Measurements from ENCODE around the gene FAM169A. TPM values are rescaled to one million over a fixed set of nuclear protein-coding genes. Genes with fewer than 3 reads are reported as not detected.

The FAM169A gene
- total RNA-seq (2022; extraction: Qiagen RNA extraction; ENCODE audit: low read depth) = 2.7 to 7.1 TPM (median 6.6 TPM) in 5 replicates

GRCh38 chr5:74865804-74866595 lies at the start of gene FAM169A:
Gene FAM169A, minus strand, starts transcription at chr5:74866387. Its CDS starts 24,711 bp downstream, at chr5:74841676.

DNA sequence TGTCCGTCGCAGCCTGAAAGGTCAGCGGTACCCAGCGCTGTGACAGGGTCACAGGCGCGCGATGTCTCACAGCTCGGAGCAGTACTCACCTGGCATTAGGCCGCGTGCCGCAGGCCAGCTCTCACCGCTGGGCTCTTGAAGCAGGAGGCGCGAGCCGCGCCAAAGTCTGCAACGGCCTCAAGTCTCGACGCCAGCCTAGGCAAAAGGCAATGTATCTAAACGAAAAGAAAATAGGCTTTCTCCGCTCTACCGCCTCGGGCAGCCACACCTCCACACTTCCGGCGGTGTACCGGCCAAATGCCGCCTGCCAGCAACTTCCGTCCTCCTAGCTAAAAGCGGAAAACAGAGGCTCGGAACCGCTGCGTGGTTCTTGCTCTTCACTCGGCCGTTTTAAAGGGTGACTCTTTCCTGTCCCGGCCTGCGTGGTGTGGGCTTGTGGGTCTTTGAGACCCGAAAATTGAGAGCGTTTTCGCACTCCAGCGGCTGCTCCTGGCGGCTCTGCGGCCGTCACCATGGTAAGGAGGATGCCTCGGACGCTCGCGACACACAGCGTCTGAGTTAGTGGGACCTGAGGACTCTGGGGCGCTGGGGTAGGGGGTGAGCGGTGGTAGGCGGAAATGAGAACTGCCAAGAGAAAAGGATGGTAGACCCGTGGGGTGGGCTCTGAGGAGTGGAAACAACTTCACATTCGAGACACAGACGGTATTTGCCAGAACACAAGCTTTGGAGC lies 99.2 kb downstream of the FAM169A start, which contains the start of the genes GFM2 and NSA2:
TSS of gene GFM2 (minus strand) at position 269 of the 730 bp plus-strand sequence. CDS start 3,375 bp downstream, outside the sequence.
TSS of gene NSA2 (plus strand) at position 401 of the 730 bp plus-strand sequence. CDS start at position 513, 112 bp downstream.

Other genes with a start within 250 kb of the FAM169A start
- 10.8 to 12.1 TPM (median 11.2 TPM) in 5 replicates for gene ENC1, start 225.7 kb downstream of the FAM169A start, total RNA-seq (2022; extraction: Qiagen RNA extraction; ENCODE audit: low read depth)
- 114 to 130 TPM (median 117 TPM) in 5 replicates for gene HEXB, start 181.2 kb downstream of the FAM169A start, total RNA-seq (2022; extraction: Qiagen RNA extraction; ENCODE audit: low read depth)
- 17.9 to 29.8 TPM (median 25.6 TPM) in 5 replicates for gene GFM2, start 99.3 kb downstream of the FAM169A start, total RNA-seq (2022; extraction: Qiagen RNA extraction; ENCODE audit: low read depth)
- gene NSA2, start 99.1 kb downstream of the FAM169A start, total RNA-seq (2022; extraction: Qiagen RNA extraction; ENCODE audit: low read depth) = 128 to 160 TPM (median 135 TPM) in 5 replicates
- gene GCNT4, start 186.2 kb upstream of the FAM169A start, total RNA-seq (2022; extraction: Qiagen RNA extraction; ENCODE audit: low read depth) = 0.24 to 0.56 TPM (median 0.46 TPM) in 5 replicates

Measured in A549 treated with RU486 at 1 μM for 4 hours (cell line).